Measurements from ENCODE around the gene RBAK.
"Not testable (repeated sequence)": the region's sequence is repeated elsewhere in the genome, so short reads cannot be mapped to it uniquely, and the experiment has no call there.

Gene RBAK

GRCh38 chr7:5001003-5001402, 44.7 kb upstream of the RBAK start:
- peaks cover 63% of the 10 kb centered on the region for H3K36me3 Mint-ChIP-seq (ENCODE audit: low read depth)
- no peak for TF ChIP-seq CTCF (IDR thresholded peaks at IDR 0.05)
- H3K27ac Mint-ChIP-seq = no peak overlapping the region
- no peaks in the 10 kb centered on the region for H3K9me3 Mint-ChIP-seq
- DNase-seq = no peak
- H3K27me3 Mint-ChIP-seq (ENCODE audit: low read depth, poor library complexity) = no peaks in the 10 kb centered on the region
- H3K4me3 Mint-ChIP-seq = no peak overlapping the region
- H3K4me1 Mint-ChIP-seq = no peaks in the 10 kb centered on the region

GRCh38 chr7:5001911-5002310, 43.7 kb upstream of the RBAK start:
- Mint-ChIP-seq H3K4me1 (no peaks in the 10 kb centered on the region), H3K36me3 (ENCODE audit: low read depth) (peaks cover 63% of the 10 kb centered on the region), H3K27me3 (ENCODE audit: low read depth, poor library complexity) (no peaks in the 10 kb centered on the region)

GRCh38 chr7:5005066-5005465, 40.6 kb upstream of the RBAK start:
- Mint-ChIP-seq H3K4me3 (no peak overlapping the region), H3K27me3 (ENCODE audit: low read depth, poor library complexity) (no peaks in the 10 kb centered on the region), H3K9me3 (peaks cover 15% of the 10 kb centered on the region), H3K27ac (no peak overlapping the region), H3K36me3 (ENCODE audit: low read depth) (peaks cover 65% of the 10 kb centered on the region), H3K4me1 (no peaks in the 10 kb centered on the region)
- TF ChIP-seq CTCF (IDR thresholded peaks at IDR 0.05) = no peak
- no peak for DNase-seq

More at GRCh38 chr7:5001911-5002310, 43.7 kb upstream of the RBAK start:
- Mint-ChIP-seq H3K4me3 (no peak overlapping the region), H3K27ac (no peak overlapping the region), H3K9me3 (no peaks in the 10 kb centered on the region)
- DNase-seq = no peak
- no peak for TF ChIP-seq CTCF (IDR thresholded peaks at IDR 0.05)

GRCh38 chr7:5012985-5013384, 32.7 kb upstream of the RBAK start:
- H3K27me3 Mint-ChIP-seq (ENCODE audit: low read depth, poor library complexity) = no peaks in the 10 kb centered on the region
- DNase-seq = no peak

GRCh38 chr7:5015936-5016335, 29.7 kb upstream of the RBAK start:
- DNase-seq; H3K27me3 Mint-ChIP-seq (ENCODE audit: low read depth, poor library complexity); H3K4me3 Mint-ChIP-seq; H3K4me1 Mint-ChIP-seq; H3K27ac Mint-ChIP-seq: not testable (repeated sequence)
- Mint-ChIP-seq H3K36me3 (ENCODE audit: low read depth) (peaks cover 33% of the 10 kb centered on the region), H3K9me3 (peaks cover 32% of the 10 kb centered on the region)

More at GRCh38 chr7:5012985-5013384, 32.7 kb upstream of the RBAK start:
- Mint-ChIP-seq H3K4me3 (no peak overlapping the region), H3K9me3 (peaks cover 42% of the 10 kb centered on the region), H3K27ac (no peak overlapping the region), H3K36me3 (ENCODE audit: low read depth) (peaks cover 41% of the 10 kb centered on the region), H3K4me1 (no peaks in the 10 kb centered on the region)
- no peak for TF ChIP-seq CTCF (IDR thresholded peaks at IDR 0.05)

- Mint-ChIP-seq H3K36me3 (ENCODE audit: low read depth) (peaks cover 33% of the 10 kb centered on the region), H3K9me3 (peaks cover 27% of the 10 kb centered on the region)
- H3K4me1 Mint-ChIP-seq; H3K4me3 Mint-ChIP-seq; H3K27me3 Mint-ChIP-seq (ENCODE audit: low read depth, poor library complexity); H3K27ac Mint-ChIP-seq; DNase-seq: not testable (repeated sequence)
Observed at GRCh38 chr7:5017626-5018025, 28.0 kb upstream of the RBAK start.

GRCh38 chr7:5020098-5020497, 25.6 kb upstream of the RBAK start:
- peaks cover 3% of the 10 kb centered on the region for H3K27me3 Mint-ChIP-seq (ENCODE audit: low read depth, poor library complexity)

GRCh38 chr7:5020976-5021550, 24.6 kb upstream of the RBAK start:
- DNase-seq; H3K27me3 Mint-ChIP-seq (ENCODE audit: low read depth, poor library complexity); H3K4me3 Mint-ChIP-seq; H3K27ac Mint-ChIP-seq; H3K4me1 Mint-ChIP-seq: not testable (repeated sequence)
- Mint-ChIP-seq H3K9me3 (peaks cover 22% of the 10 kb centered on the region), H3K36me3 (ENCODE audit: low read depth) (peaks cover 56% of the 10 kb centered on the region)

More at GRCh38 chr7:5020098-5020497, 25.6 kb upstream of the RBAK start:
- Mint-ChIP-seq H3K4me3 (no peak overlapping the region), H3K9me3 (peaks cover 22% of the 10 kb centered on the region), H3K27ac (no peak overlapping the region), H3K4me1 (no peaks in the 10 kb centered on the region), H3K36me3 (ENCODE audit: low read depth) (peaks cover 49% of the 10 kb centered on the region)
- DNase-seq = no peak
- TF ChIP-seq CTCF (IDR thresholded peaks at IDR 0.05) = no peak

GRCh38 chr7:5023626-5024025, 22.0 kb upstream of the RBAK start:
- H3K36me3 Mint-ChIP-seq (ENCODE audit: low read depth) = peaks cover 78% of the 10 kb centered on the region
- not testable (repeated sequence) for H3K4me3 Mint-ChIP-seq, H3K27ac Mint-ChIP-seq

More at GRCh38 chr7:5023626-5024025, 22.0 kb upstream of the RBAK start:
- H3K27me3 Mint-ChIP-seq (ENCODE audit: low read depth, poor library complexity); H3K4me1 Mint-ChIP-seq; DNase-seq: not testable (repeated sequence)
- peaks cover 42% of the 10 kb centered on the region for H3K9me3 Mint-ChIP-seq
